ENCODE data around the gene PCNX2. TPM values are rescaled to one million over a fixed set of nuclear protein-coding genes. Genes with fewer than 3 reads are reported as not detected.
"Not testable (repeated sequence)": the region's sequence is repeated elsewhere in the genome, so short reads cannot be mapped to it uniquely, and the experiment has no call there.

PCNX2 gene
- total and polyA plus RNA-seq, 2 donors = 7.7 to 10.0 TPM

GRCh38 chr1:233006108-233006507 is 289.4 kb downstream of the PCNX2 start:
- no peaks in the 10 kb centered on the region for H3K9me3 ChIP-seq (ENCODE audit: control insufficient read depth in 2 of 2, insufficient read depth in 1 of 2, low read length in 1 of 2)

DNA sequence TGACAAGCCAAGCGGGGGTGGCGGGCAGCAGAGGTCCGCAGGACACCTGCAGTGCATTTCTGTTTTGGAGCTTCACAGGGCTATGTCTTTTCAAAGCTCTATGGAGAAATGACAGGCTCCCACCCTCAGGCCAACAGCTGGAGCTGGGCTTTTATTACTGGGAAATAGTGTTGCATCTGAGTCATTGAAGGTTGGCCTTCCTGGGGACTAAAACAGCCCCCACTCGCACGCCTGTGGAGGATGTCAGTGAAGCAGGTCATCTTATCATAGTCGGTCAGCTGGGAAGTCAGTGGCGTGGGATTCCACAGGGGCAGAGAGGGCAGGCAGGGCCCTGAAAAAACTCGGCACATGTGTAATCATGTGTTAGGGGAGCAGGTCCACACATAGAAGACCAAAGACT is 289.8 kb downstream of the PCNX2 start:
- WGBS = 98% methylated on average over 8 of the region's 8 CpGs
- Histone ChIP-seq H3K9me3 (ENCODE audit: control insufficient read depth in 2 of 2, insufficient read depth in 1 of 2, low read length in 1 of 2) (no peaks in the 10 kb centered on the region), H3K36me3 (ENCODE audit: control insufficient read depth in 2 of 2, insufficient read depth in 2 of 2, low read length in 1 of 2) (no peaks in the 10 kb centered on the region), H3K27ac (ENCODE audit: low read depth in 1 of 2, low read length in 1 of 2) (no peak overlapping the region), H3K4me1 (ENCODE audit: control insufficient read depth in 2 of 2, insufficient read depth in 2 of 2, low read length in 2 of 2) (no peaks in the 10 kb centered on the region), H3K27me3 (ENCODE audit: control insufficient read depth in 2 of 2, insufficient read depth in 1 of 2, low read length in 1 of 2) (no peaks in the 10 kb centered on the region), H3K4me3 (ENCODE audit: low read length in 2 of 2) (no peak overlapping the region)
- DNase-seq (ENCODE audit: low read depth in 6 of 9, low spot score in 9 of 9) = no peak

More at GRCh38 chr1:233006108-233006507, 289.4 kb downstream of the PCNX2 start:
- Histone ChIP-seq H3K4me3 (ENCODE audit: low read length in 2 of 2) (no peak overlapping the region), H3K27ac (ENCODE audit: low read depth in 1 of 2, low read length in 1 of 2) (no peak overlapping the region), H3K4me1 (ENCODE audit: control insufficient read depth in 2 of 2, insufficient read depth in 2 of 2, low read length in 2 of 2) (no peaks in the 10 kb centered on the region), H3K27me3 (ENCODE audit: control insufficient read depth in 2 of 2, insufficient read depth in 1 of 2, low read length in 1 of 2) (no peaks in the 10 kb centered on the region), H3K36me3 (ENCODE audit: control insufficient read depth in 2 of 2, insufficient read depth in 2 of 2, low read length in 1 of 2) (no peaks in the 10 kb centered on the region)
- DNase-seq (ENCODE audit: low read depth in 6 of 9, low spot score in 9 of 9) = no peak
- 99% methylated on average over 6 of the region's 6 CpGs for WGBS

GRCh38 chr1:233005156-233005555 is 290.4 kb downstream of the PCNX2 start:
- Histone ChIP-seq H3K27ac (ENCODE audit: low read depth in 1 of 2, low read length in 1 of 2) (no peak overlapping the region), H3K27me3 (ENCODE audit: control insufficient read depth in 2 of 2, insufficient read depth in 1 of 2, low read length in 1 of 2) (no peaks in the 10 kb centered on the region), H3K9me3 (ENCODE audit: control insufficient read depth in 2 of 2, insufficient read depth in 1 of 2, low read length in 1 of 2) (no peaks in the 10 kb centered on the region), H3K4me1 (ENCODE audit: control insufficient read depth in 2 of 2, insufficient read depth in 2 of 2, low read length in 2 of 2) (no peaks in the 10 kb centered on the region), H3K36me3 (ENCODE audit: control insufficient read depth in 2 of 2, insufficient read depth in 2 of 2, low read length in 1 of 2) (peaks cover 0 to under 1% of the 10 kb centered on the region in 2 donors), H3K4me3 (ENCODE audit: low read length in 2 of 2) (no peak overlapping the region)
- no peak for DNase-seq (ENCODE audit: low read depth in 6 of 9, low spot score in 9 of 9)
- 97% methylated on average over 5 of the region's 5 CpGs for WGBS

- no peaks in the 10 kb centered on the region for H3K27me3 ChIP-seq (ENCODE audit: control insufficient read depth in 2 of 2, insufficient read depth in 1 of 2, low read length in 1 of 2)
- H3K36me3 ChIP-seq (ENCODE audit: control insufficient read depth in 2 of 2, insufficient read depth in 2 of 2, low read length in 1 of 2) = peaks cover 0 to 3% of the 10 kb centered on the region in 2 donors
- no peak overlapping the region for H3K4me3 ChIP-seq (ENCODE audit: low read length in 2 of 2)
- no peaks in the 10 kb centered on the region for H3K9me3 ChIP-seq (ENCODE audit: control insufficient read depth in 2 of 2, insufficient read depth in 1 of 2, low read length in 1 of 2)
- no peak for DNase-seq (ENCODE audit: low read depth in 6 of 9, low spot score in 9 of 9)
- 96% methylated on average over 9 of the region's 9 CpGs for WGBS
- H3K27ac ChIP-seq (ENCODE audit: low read depth in 1 of 2, low read length in 1 of 2) = no peak overlapping the region
- no peaks in the 10 kb centered on the region for H3K4me1 ChIP-seq (ENCODE audit: control insufficient read depth in 2 of 2, insufficient read depth in 2 of 2, low read length in 2 of 2)
Observed at GRCh38 chr1:233004451-233004850, 291.1 kb downstream of the PCNX2 start.

DNA sequence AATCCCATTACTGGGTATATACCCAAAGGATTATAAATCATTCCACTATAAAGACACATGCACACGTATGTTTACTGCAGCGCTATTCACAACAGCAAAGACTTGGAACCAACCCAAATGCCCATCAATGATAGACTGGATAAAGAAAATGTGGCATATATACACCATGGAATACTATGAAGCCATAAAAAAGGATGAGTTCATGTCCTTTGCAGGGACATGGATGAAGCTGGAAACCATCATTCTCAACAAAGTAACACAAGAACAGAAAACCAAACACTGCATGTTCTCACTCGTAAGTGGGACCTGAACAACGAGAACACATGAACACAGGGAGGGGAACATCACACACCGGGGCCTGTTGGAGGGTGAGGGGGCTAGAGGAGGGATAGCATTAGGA is 291.9 kb downstream of the PCNX2 start:
- 96% methylated on average over 5 of the region's 5 CpGs for WGBS
- H3K4me3 ChIP-seq (ENCODE audit: low read length in 2 of 2); H3K4me1 ChIP-seq (ENCODE audit: control insufficient read depth in 2 of 2, insufficient read depth in 2 of 2, low read length in 2 of 2); H3K27me3 ChIP-seq (ENCODE audit: control insufficient read depth in 2 of 2, insufficient read depth in 1 of 2, low read length in 1 of 2); H3K9me3 ChIP-seq (ENCODE audit: control insufficient read depth in 2 of 2, insufficient read depth in 1 of 2, low read length in 1 of 2); DNase-seq (ENCODE audit: low read depth in 6 of 9, low spot score in 9 of 9); H3K27ac ChIP-seq (ENCODE audit: low read depth in 1 of 2, low read length in 1 of 2); H3K36me3 ChIP-seq (ENCODE audit: control insufficient read depth in 2 of 2, insufficient read depth in 2 of 2, low read length in 1 of 2): not testable (repeated sequence)

- Histone ChIP-seq H3K4me3 (ENCODE audit: low read length in 2 of 2) (no peak overlapping the region), H3K4me1 (ENCODE audit: control insufficient read depth in 2 of 2, insufficient read depth in 2 of 2, low read length in 2 of 2) (no peaks in the 10 kb centered on the region), H3K36me3 (ENCODE audit: control insufficient read depth in 2 of 2, insufficient read depth in 2 of 2, low read length in 1 of 2) (peaks cover 0 to 12% of the 10 kb centered on the region in 2 donors), H3K27me3 (ENCODE audit: control insufficient read depth in 2 of 2, insufficient read depth in 1 of 2, low read length in 1 of 2) (no peaks in the 10 kb centered on the region), H3K27ac (ENCODE audit: low read depth in 1 of 2, low read length in 1 of 2) (no peak overlapping the region), H3K9me3 (ENCODE audit: control insufficient read depth in 2 of 2, insufficient read depth in 1 of 2, low read length in 1 of 2) (no peaks in the 10 kb centered on the region)
- DNase-seq (ENCODE audit: low read depth in 6 of 9, low spot score in 9 of 9) = no peak
- 97% methylated on average over 16 of the region's 16 CpGs for WGBS
Observed at GRCh38 chr1:232999956-233000625, 295.4 kb downstream of the PCNX2 start.

DNA sequence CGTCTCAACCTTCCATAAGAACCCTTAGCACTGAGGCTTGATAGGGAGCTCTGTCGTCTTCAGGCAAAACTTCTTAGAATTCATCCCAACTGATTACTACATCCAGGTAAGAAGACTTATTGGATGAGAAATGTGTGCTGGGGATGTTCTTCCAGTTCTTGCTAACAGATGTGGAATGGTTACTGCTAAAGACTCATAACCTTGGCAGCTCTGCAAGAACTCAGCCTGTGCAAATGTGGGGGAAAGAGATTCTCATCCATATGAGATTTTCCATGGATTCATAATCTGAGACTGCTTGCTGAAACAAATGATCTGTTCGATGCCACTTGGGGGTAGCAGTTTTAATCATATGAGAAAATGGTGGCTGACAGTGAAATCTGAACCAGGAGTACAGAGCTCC is 296.9 kb downstream of the PCNX2 start:
- H3K4me1 ChIP-seq (ENCODE audit: control insufficient read depth in 2 of 2, insufficient read depth in 2 of 2, low read length in 2 of 2) = no peaks in the 10 kb centered on the region
- H3K27ac ChIP-seq (ENCODE audit: low read depth in 1 of 2, low read length in 1 of 2) = no peak overlapping the region
- H3K36me3 ChIP-seq (ENCODE audit: control insufficient read depth in 2 of 2, insufficient read depth in 2 of 2, low read length in 1 of 2) = peaks cover 0 to 12% of the 10 kb centered on the region in 2 donors
- H3K4me3 ChIP-seq (ENCODE audit: low read length in 2 of 2) = no peak overlapping the region
- H3K27me3 ChIP-seq (ENCODE audit: control insufficient read depth in 2 of 2, insufficient read depth in 1 of 2, low read length in 1 of 2) = no peaks in the 10 kb centered on the region
- peaks cover under 1 to 6% of the 10 kb centered on the region in 2 donors for H3K9me3 ChIP-seq (ENCODE audit: control insufficient read depth in 2 of 2, insufficient read depth in 1 of 2, low read length in 1 of 2)
- DNase-seq (ENCODE audit: low read depth in 6 of 9, low spot score in 9 of 9) = no peak
- WGBS = over 99% methylated on average over 3 of the region's 3 CpGs

- DNase-seq (ENCODE audit: low read depth in 6 of 9, low spot score in 9 of 9) = no peak
- Histone ChIP-seq H3K27me3 (ENCODE audit: control insufficient read depth in 2 of 2, insufficient read depth in 1 of 2, low read length in 1 of 2) (no peaks in the 10 kb centered on the region), H3K27ac (ENCODE audit: low read depth in 1 of 2, low read length in 1 of 2) (no peak overlapping the region), H3K9me3 (ENCODE audit: control insufficient read depth in 2 of 2, insufficient read depth in 1 of 2, low read length in 1 of 2) (peaks cover 2 to 11% of the 10 kb centered on the region in 2 donors), H3K4me1 (ENCODE audit: control insufficient read depth in 2 of 2, insufficient read depth in 2 of 2, low read length in 2 of 2) (no peaks in the 10 kb centered on the region), H3K4me3 (ENCODE audit: low read length in 2 of 2) (no peak overlapping the region), H3K36me3 (ENCODE audit: control insufficient read depth in 2 of 2, insufficient read depth in 2 of 2, low read length in 1 of 2) (peaks cover 0 to 12% of the 10 kb centered on the region in 2 donors)
- WGBS = 97% methylated on average over 15 of the region's 15 CpGs
Observed at GRCh38 chr1:232998138-232998537, 297.4 kb downstream of the PCNX2 start.

DNA sequence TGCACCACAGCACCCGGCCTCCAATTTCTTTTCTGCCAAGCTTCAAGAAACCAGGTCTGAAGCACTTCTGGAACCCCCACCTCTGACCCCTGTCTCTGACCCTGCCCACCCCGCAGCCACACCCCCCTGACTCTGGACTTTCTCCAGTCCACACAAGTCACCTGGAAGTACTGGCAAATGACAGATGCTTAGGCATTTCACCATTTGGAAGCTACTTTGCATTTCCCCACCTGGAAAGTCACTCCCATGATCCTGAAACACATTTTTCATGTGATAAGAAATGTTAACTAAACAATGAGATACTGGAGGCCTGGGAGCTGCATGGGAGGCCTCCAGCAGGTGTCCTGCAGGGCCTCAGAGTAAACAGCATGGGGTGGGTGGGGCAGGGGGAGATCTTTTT is 299.4 kb downstream of the PCNX2 start:
- 94% methylated on average over 2 of the region's 2 CpGs for WGBS
- H3K4me1 ChIP-seq (ENCODE audit: control insufficient read depth in 2 of 2, insufficient read depth in 2 of 2, low read length in 2 of 2) = peaks cover 0 to 7% of the 10 kb centered on the region in 2 donors
- H3K36me3 ChIP-seq (ENCODE audit: control insufficient read depth in 2 of 2, insufficient read depth in 2 of 2, low read length in 1 of 2) = peaks cover 0 to 12% of the 10 kb centered on the region in 2 donors
- H3K4me3 ChIP-seq (ENCODE audit: low read length in 2 of 2) = no peak overlapping the region
- no peak for DNase-seq (ENCODE audit: low read depth in 6 of 9, low spot score in 9 of 9)
- no peak overlapping the region for H3K27ac ChIP-seq (ENCODE audit: low read depth in 1 of 2, low read length in 1 of 2)
- H3K27me3 ChIP-seq (ENCODE audit: control insufficient read depth in 2 of 2, insufficient read depth in 1 of 2, low read length in 1 of 2) = no peaks in the 10 kb centered on the region
- H3K9me3 ChIP-seq (ENCODE audit: control insufficient read depth in 2 of 2, insufficient read depth in 1 of 2, low read length in 1 of 2) = peaks cover 2 to 15% of the 10 kb centered on the region in 2 donors

All from thymus (tissue), 11 donors.